Hepatocyte (in vitro differentiated cells): ENCODE measurements around the gene TMEM39A. TPM values are rescaled to one million over a fixed set of nuclear protein-coding genes. Genes with fewer than 3 reads are reported as not detected.

Experiments
- DNase-seq: peaks from one replicate; pipeline ENCODE4 v3.0.0-alpha.2; 2016; ENCODE audit warnings: low spot score
- H2AFZ ChIP-seq: fragments of 200-600 bp; sonication (generic); 2 replicates; pipeline ENCODE4 v1.6.0; 2016; ENCODE audit warnings: antibody characterized with exemption, mild to moderate bottlenecking
- H3K27ac ChIP-seq: fragments of 200-600 bp; sonication (generic); 2 replicates; pipeline ENCODE4 v1.5.1; 2016; ENCODE audit warnings: mild to moderate bottlenecking
- H3K27me3 ChIP-seq: fragments of 200-600 bp; sonication (generic); 2 replicates; pipeline ENCODE4 v1.6.1; 2016
- H3K36me3 ChIP-seq: fragments of 200-600 bp; sonication (generic); replicated peaks from 2 replicates; pipeline ENCODE4 v1.5.1; 2016; ENCODE audit warnings: low read depth; ENCODE audit not compliant: insufficient read depth
- H3K4me1 ChIP-seq: fragments of 200-600 bp; sonication (generic); 2 replicates; pipeline ENCODE4 v1.5.1; 2016; ENCODE audit warnings: mild to moderate bottlenecking, moderate library complexity; ENCODE audit not compliant: insufficient read depth
- H3K4me2 ChIP-seq: fragments of 200-600 bp; sonication (generic); 2 replicates; pipeline ENCODE4 v1.6.0; 2016
- H3K4me3 ChIP-seq: fragments of 200-600 bp; sonication (generic); 2 replicates; pipeline ENCODE4 v1.5.1; 2016; ENCODE audit warnings: mild to moderate bottlenecking
- H3K79me2 ChIP-seq: fragments of 200-600 bp; sonication (generic); 2 replicates; pipeline ENCODE4 v1.6.0; 2017; ENCODE audit warnings: mild to moderate bottlenecking
- H3K9me2 ChIP-seq: fragments of 200-600 bp; sonication (generic); replicated peaks from 2 replicates; pipeline ENCODE4 v1.6.0; 2017; ENCODE audit warnings: mild to moderate bottlenecking; ENCODE audit not compliant: insufficient read depth
- H3K9me3 ChIP-seq: fragments of 200-600 bp; sonication (generic); 2 replicates; pipeline ENCODE4 v1.5.1; 2016; ENCODE audit warnings: low read depth, mild to moderate bottlenecking
- H4K20me1 ChIP-seq: fragments of 200-600 bp; sonication (generic); 2 replicates; pipeline ENCODE4 v1.6.0; 2016; ENCODE audit warnings: mild to moderate bottlenecking; ENCODE audit not compliant: insufficient read depth, poor library complexity, severe bottlenecking
- EZH2 ChIP-seq: fragments of 200-600 bp; sonication (generic); IDR thresholded peaks from 2 replicates; pipeline ENCODE4 v1.6.1; 2016; ENCODE audit warnings: antibody characterized with exemption, mild to moderate bottlenecking, borderline replicate concordance
- EZH2phosphoT487 ChIP-seq: fragments of 200-600 bp; sonication (generic); IDR thresholded peaks from one replicate; pipeline ENCODE4 v1.6.1; 2018; ENCODE audit warnings: antibody characterized with exemption, mild to moderate bottlenecking, low read depth, moderate library complexity; ENCODE audit not compliant: unreplicated experiment, severe bottlenecking
- WGBS: methylation state at CpG from one replicate; pipeline ENCODE4 v1.1.6; 2016; ENCODE audit warnings: low lambda C conversion rate; ENCODE audit errors: missing lambda C conversion rate; 5-methylcytosine and 5-hydroxymethylcytosine counted together
- polyA plus RNA-seq: library from polyadenylated mRNA; unstranded; fragments of >200 nt; fragmentation: Nextera tagmentation; extraction: Ambion mirVana; gene quantifications from 2 replicates; pipeline ENCODE4 v1.2.1, GENCODE V29; 2016
- total RNA-seq: library from RNA; depleted of rRNA; stranded (reverse); fragments of >200 nt; gene quantifications from 2 replicates; pipeline ENCODE4 v1.2.3, GENCODE V29; 2014
- TF ChIP-seq, protein P1 (sequence below): fragments of 200-600 bp; sonication (generic); IDR thresholded peaks from 2 replicates; pipeline ENCODE4 v1.5.1; 2016; ENCODE audit warnings: antibody characterized with exemption, mild to moderate bottlenecking; ENCODE audit not compliant: poor library complexity

Gene TMEM39A
- total RNA-seq (56.1 and 77.0 TPM in 2 replicates), polyA plus RNA-seq (39.0 and 46.2 TPM in 2 replicates)

GRCh38 chr3:119463171-119464169, at the start of gene TMEM39A:
TMEM39A (minus strand) TSS chr3:119463615; CDS start chr3:119462074, 1,541 bp downstream.
- Histone ChIP-seq H3K9me3 (no peaks in the 10 kb centered on the region), H3K4me3 (peak within 1 kb of the TSS; percentile 87), H3K79me2 (peaks cover 46% of the 10 kb centered on the region), H3K27me3 (no peaks in the 10 kb centered on the region), H2AFZ (peak within 1 kb of the TSS; percentile 83), H4K20me1 (peaks cover 10% of the 10 kb centered on the region), H3K27ac (peak within 1 kb of the TSS; percentile 96), H3K4me2 (peak within 1 kb of the TSS; percentile 76), H3K9me2 (no peaks in the 10 kb centered on the region), H3K36me3 (no peaks in the 10 kb centered on the region), H3K4me1 (peaks cover 10% of the 10 kb centered on the region)
- peak; percentile 100 for DNase-seq
- 7% methylated on average over 51 of the region's 51 CpGs for WGBS
- TF ChIP-seq, protein P1, sequence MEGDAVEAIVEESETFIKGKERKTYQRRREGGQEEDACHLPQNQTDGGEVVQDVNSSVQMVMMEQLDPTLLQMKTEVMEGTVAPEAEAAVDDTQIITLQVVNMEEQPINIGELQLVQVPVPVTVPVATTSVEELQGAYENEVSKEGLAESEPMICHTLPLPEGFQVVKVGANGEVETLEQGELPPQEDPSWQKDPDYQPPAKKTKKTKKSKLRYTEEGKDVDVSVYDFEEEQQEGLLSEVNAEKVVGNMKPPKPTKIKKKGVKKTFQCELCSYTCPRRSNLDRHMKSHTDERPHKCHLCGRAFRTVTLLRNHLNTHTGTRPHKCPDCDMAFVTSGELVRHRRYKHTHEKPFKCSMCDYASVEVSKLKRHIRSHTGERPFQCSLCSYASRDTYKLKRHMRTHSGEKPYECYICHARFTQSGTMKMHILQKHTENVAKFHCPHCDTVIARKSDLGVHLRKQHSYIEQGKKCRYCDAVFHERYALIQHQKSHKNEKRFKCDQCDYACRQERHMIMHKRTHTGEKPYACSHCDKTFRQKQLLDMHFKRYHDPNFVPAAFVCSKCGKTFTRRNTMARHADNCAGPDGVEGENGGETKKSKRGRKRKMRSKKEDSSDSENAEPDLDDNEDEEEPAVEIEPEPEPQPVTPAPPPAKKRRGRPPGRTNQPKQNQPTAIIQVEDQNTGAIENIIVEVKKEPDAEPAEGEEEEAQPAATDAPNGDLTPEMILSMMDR, result no peak
- TF ChIP-seq EZH2phosphoT487, result no peak
- TF ChIP-seq EZH2, result no peak

DNA sequence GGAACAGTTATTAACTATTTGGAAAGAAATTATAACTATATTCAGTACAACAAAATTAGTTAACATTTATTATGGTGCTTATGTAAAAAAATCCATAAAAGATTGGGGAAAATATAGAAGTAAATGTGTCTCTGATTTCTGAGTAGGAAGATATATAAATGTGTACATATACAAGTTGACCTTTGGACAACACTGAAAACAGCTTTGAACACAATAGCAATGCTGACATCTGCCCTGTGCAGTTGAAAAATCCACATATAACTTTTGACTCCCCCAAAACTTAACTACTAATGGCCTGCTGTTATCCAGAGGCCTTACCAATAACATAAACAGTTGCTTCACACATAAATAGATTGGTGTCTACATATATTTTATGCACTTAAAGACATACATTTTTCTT, 47.3 kb upstream of the TMEM39A start:
- no peaks in the 10 kb centered on the region for H4K20me1 ChIP-seq
- no peak overlapping the region for H2AFZ ChIP-seq
- no peak overlapping the region for H3K27ac ChIP-seq
- no peak for TF ChIP-seq EZH2phosphoT487
- TF ChIP-seq, protein P1, result no peak
- TF ChIP-seq EZH2, result no peak
- H3K4me2 ChIP-seq, result no peak overlapping the region
- no peaks in the 10 kb centered on the region for H3K27me3 ChIP-seq
- peaks cover 3% of the 10 kb centered on the region for H3K36me3 ChIP-seq
- H3K4me1 ChIP-seq, result no peaks in the 10 kb centered on the region
- H3K79me2 ChIP-seq, result peaks cover 3% of the 10 kb centered on the region
- H3K9me3 ChIP-seq, result no peaks in the 10 kb centered on the region
- no peaks in the 10 kb centered on the region for H3K9me2 ChIP-seq
- DNase-seq, result no peak
- H3K4me3 ChIP-seq, result no peak overlapping the region

GRCh38 chr3:119508172-119508845, 44.9 kb upstream of the TMEM39A start:
- DNase-seq, result no peak
- Histone ChIP-seq H3K9me2 (no peaks in the 10 kb centered on the region), H3K4me1 (no peaks in the 10 kb centered on the region), H4K20me1 (no peaks in the 10 kb centered on the region), H3K79me2 (peaks cover 6% of the 10 kb centered on the region), H3K9me3 (no peaks in the 10 kb centered on the region), H3K4me3 (no peak overlapping the region), H3K4me2 (no peak overlapping the region), H3K36me3 (peaks cover 3% of the 10 kb centered on the region), H3K27ac (no peak overlapping the region), H3K27me3 (no peaks in the 10 kb centered on the region), H2AFZ (no peak overlapping the region)
- TF ChIP-seq, protein P1, result no peak
- TF ChIP-seq EZH2phosphoT487 (no peak), EZH2 (no peak)
- WGBS, result 89% methylated on average over 1 of the region's 1 CpG
